Erythroblast (primary cell): ENCODE measurements around the gene COA4.

Experiments
- DNase-seq, 2 experiments: peaks; one replicate each; lab custom pipeline; 2025; lab: John Stamatoyannopoulos, UW
- GATA1 ChIP-seq: IDR thresholded peaks from 2 replicates; pipeline ENCODE4 v1.6.1; 2011; ENCODE audit warnings: low read depth, mild to moderate bottlenecking, control low read depth, low read length, moderate library complexity
- POLR2A ChIP-seq: IDR thresholded peaks from 2 replicates; pipeline ENCODE4 v1.6.1; 2011; ENCODE audit warnings: mild to moderate bottlenecking, low read length

COA4 gene

DNA sequence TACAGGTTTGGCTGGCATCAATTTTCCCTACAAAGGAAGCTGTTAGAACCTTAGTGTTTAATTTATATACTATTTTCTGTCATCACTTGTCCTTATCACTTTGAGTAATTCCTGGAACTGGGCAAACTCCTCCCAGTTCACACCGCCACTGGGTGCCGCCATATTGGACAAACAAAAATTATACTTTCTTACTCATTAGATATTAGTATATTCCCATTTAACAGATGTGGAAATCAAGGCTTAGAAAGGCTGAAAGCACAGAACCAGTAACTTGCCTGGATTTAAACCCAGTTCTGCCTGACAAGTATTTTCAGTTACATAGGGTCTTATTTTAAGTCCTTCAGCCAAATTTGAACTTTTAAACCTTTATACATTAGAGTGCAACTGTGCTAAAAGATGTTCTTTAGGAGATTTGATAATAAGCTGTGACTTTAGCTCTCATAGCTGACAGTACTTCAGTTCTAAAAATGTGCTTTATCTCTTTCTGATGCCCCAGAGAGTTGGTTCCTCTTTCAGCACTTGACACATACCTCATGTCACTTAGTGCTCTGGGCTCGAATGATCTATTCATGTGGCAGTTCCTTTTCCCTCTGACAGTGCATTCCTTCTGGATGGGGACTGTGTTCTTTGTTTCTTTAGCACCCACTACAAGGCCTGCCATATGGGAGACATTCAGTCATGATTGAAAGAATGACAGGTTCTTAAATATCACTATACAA is 25.4 kb downstream of the COA4 start:
- TF ChIP-seq POLR2A, result no peak
- TF ChIP-seq GATA1, result no peak
- no peak for DNase-seq

GRCh38 chr11:73839123-73839457 is 37.6 kb downstream of the COA4 start:
- no peak for DNase-seq
- TF ChIP-seq GATA1, result no peak
- no peak for TF ChIP-seq POLR2A

GRCh38 chr11:73838443-73839122 is 38.1 kb downstream of the COA4 start:
- no peak for DNase-seq
- TF ChIP-seq GATA1, result no peak
- no peak for TF ChIP-seq POLR2A

GRCh38 chr11:73833067-73833466 is 43.6 kb downstream of the COA4 start:
- TF ChIP-seq POLR2A (no peak), GATA1 (no peak)

GRCh38 chr11:73830261-73830660 is 46.4 kb downstream of the COA4 start:
- no peak for TF ChIP-seq POLR2A
- TF ChIP-seq GATA1, result no peak
- no peak for DNase-seq

More at GRCh38 chr11:73833067-73833466, 43.6 kb downstream of the COA4 start:
- no peak for DNase-seq
